Measurements from ENCODE around the gene MORN1.

MORN1 gene

GRCh38 chr1:2414297-2414958 is 23.1 kb upstream of the MORN1 start:
- Histone ChIP-seq H3K9me3 (replicated peaks; ENCODE audit: insufficient read depth, low read length) (no peaks in the 10 kb centered on the region), H3K27me3 (replicated peaks; ENCODE audit: insufficient read depth, low read length) (peaks cover 27% of the 10 kb centered on the region), H3K4me3 (ENCODE audit: low read length) (peak overlapping the region; percentile 88), H3K4me2 (ENCODE audit: low read depth, low read length) (peak overlapping the region; percentile 92), H3K27ac (ENCODE audit: low read length) (peak overlapping the region; percentile 52; the same call in 1 of the 2 replicates), H3K79me2 (ENCODE audit: low read length) (peaks cover 7% of the 10 kb centered on the region), H3K4me1 (ENCODE audit: low read length) (peaks cover 25% of the 10 kb centered on the region), H3K9me2 (replicated peaks; ENCODE audit: insufficient read depth, low read length) (no peaks in the 10 kb centered on the region), H4K20me1 (ENCODE audit: insufficient read depth, low read length) (no peaks in the 10 kb centered on the region), H3K36me3 (replicated peaks; ENCODE audit: insufficient read depth, low read length) (no peaks in the 10 kb centered on the region), H3K9ac (ENCODE audit: low read length) (peak overlapping the region; percentile 11; the same call in 1 of the 2 replicates), H3F3A (ENCODE audit: insufficient read depth, low read length) (peaks cover 11% of the 10 kb centered on the region), H2AFZ (ENCODE audit: low read length) (peak overlapping the region; percentile 70)
- peak; percentile 65 for DNase-seq
- TF ChIP-seq, protein P1, sequence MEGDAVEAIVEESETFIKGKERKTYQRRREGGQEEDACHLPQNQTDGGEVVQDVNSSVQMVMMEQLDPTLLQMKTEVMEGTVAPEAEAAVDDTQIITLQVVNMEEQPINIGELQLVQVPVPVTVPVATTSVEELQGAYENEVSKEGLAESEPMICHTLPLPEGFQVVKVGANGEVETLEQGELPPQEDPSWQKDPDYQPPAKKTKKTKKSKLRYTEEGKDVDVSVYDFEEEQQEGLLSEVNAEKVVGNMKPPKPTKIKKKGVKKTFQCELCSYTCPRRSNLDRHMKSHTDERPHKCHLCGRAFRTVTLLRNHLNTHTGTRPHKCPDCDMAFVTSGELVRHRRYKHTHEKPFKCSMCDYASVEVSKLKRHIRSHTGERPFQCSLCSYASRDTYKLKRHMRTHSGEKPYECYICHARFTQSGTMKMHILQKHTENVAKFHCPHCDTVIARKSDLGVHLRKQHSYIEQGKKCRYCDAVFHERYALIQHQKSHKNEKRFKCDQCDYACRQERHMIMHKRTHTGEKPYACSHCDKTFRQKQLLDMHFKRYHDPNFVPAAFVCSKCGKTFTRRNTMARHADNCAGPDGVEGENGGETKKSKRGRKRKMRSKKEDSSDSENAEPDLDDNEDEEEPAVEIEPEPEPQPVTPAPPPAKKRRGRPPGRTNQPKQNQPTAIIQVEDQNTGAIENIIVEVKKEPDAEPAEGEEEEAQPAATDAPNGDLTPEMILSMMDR (IDR thresholded peaks at IDR 0.05; ENCODE audit: low read length), result peak; percentile 94
- TF ChIP-seq EZH2phosphoT487 (IDR thresholded peaks at IDR 0.05; ENCODE audit: low read length), result no peak
- no peak for TF ChIP-seq EZH2 (optimal IDR thresholded peaks at IDR 0.05; ENCODE audit: low read depth, low read length)

GRCh38 chr1:2413495-2414296 is 22.3 kb upstream of the MORN1 start:
- Histone ChIP-seq H3K4me1 (ENCODE audit: low read length) (peaks cover 25% of the 10 kb centered on the region), H2AFZ (ENCODE audit: low read length) (peak overlapping the region; percentile 70), H3K27ac (ENCODE audit: low read length) (peak overlapping the region; percentile 52; the same call in 1 of the 2 replicates), H3K9ac (ENCODE audit: low read length) (peak overlapping the region; percentile 85), H3F3A (ENCODE audit: insufficient read depth, low read length) (peaks cover 11% of the 10 kb centered on the region), H3K4me3 (ENCODE audit: low read length) (peak overlapping the region; percentile 88), H4K20me1 (ENCODE audit: insufficient read depth, low read length) (no peaks in the 10 kb centered on the region), H3K9me3 (replicated peaks; ENCODE audit: insufficient read depth, low read length) (no peaks in the 10 kb centered on the region), H3K27me3 (replicated peaks; ENCODE audit: insufficient read depth, low read length) (peaks cover 20% of the 10 kb centered on the region), H3K79me2 (ENCODE audit: low read length) (peaks cover 7% of the 10 kb centered on the region), H3K9me2 (replicated peaks; ENCODE audit: insufficient read depth, low read length) (no peaks in the 10 kb centered on the region), H3K36me3 (replicated peaks; ENCODE audit: insufficient read depth, low read length) (no peaks in the 10 kb centered on the region), H3K4me2 (ENCODE audit: low read depth, low read length) (peak overlapping the region; percentile 92)
- TF ChIP-seq EZH2 (optimal IDR thresholded peaks at IDR 0.05; ENCODE audit: low read depth, low read length) (no peak), EZH2phosphoT487 (IDR thresholded peaks at IDR 0.05; ENCODE audit: low read length) (no peak)
- TF ChIP-seq, protein P1 (IDR thresholded peaks at IDR 0.05; ENCODE audit: low read length), result no peak
- DNase-seq, result peak; percentile 20

DNA sequence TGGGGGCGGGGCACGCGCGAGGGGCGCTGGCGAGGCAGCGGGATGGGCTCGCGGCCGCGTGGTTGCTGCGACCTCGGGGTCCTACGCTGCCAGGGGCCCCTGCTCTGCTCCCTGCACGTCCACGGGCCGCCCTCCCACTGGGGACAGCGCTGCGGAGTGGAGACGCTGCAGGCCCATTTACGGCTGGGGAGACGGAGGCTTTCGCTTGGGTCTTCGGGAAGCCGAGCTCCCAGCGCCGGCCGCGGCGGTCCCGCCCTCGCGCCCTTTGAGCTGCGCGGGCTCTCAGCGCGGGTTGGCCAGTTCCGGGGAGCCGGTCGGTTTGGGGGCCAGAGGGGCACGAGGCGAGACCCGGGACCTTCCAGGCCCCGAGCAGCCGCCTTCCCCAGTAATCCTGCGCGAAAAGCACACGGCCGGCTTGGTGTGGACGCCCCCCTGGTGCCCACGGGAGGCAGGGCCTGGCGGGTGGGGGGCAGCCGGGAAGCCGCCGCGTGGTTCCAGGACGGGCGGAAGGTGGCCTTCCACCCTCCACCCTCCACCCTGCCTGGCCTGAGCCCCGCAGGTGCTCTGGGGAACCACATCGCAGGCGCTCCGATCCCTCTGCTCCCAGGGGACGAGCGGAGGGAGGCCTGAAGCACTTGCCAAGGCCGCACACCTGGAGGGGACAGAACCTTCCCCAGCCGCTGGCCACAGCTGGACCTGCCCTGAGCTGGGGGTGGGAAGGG is 21.6 kb upstream of the MORN1 start:
- TF ChIP-seq EZH2phosphoT487 (IDR thresholded peaks at IDR 0.05; ENCODE audit: low read length) (no peak), EZH2 (optimal IDR thresholded peaks at IDR 0.05; ENCODE audit: low read depth, low read length) (no peak)
- TF ChIP-seq, protein P1 (IDR thresholded peaks at IDR 0.05; ENCODE audit: low read length), result no peak
- H3K4me3 ChIP-seq (ENCODE audit: low read length), result peak overlapping the region; percentile 88
- no peaks in the 10 kb centered on the region for H3K36me3 ChIP-seq (replicated peaks; ENCODE audit: insufficient read depth, low read length)
- H3K27ac ChIP-seq (ENCODE audit: low read length), result peak overlapping the region; percentile 52
- H3K9ac ChIP-seq (ENCODE audit: low read length), result peak overlapping the region; percentile 85
- H3K79me2 ChIP-seq (ENCODE audit: low read length), result peaks cover 7% of the 10 kb centered on the region
- H2AFZ ChIP-seq (ENCODE audit: low read length), result peak overlapping the region; percentile 84
- peak overlapping the region; percentile 92 for H3K4me2 ChIP-seq (ENCODE audit: low read depth, low read length)
- no peaks in the 10 kb centered on the region for H3K9me3 ChIP-seq (replicated peaks; ENCODE audit: insufficient read depth, low read length)
- peaks cover 12% of the 10 kb centered on the region for H3K27me3 ChIP-seq (replicated peaks; ENCODE audit: insufficient read depth, low read length)
- peaks cover 25% of the 10 kb centered on the region for H3K4me1 ChIP-seq (ENCODE audit: low read length)
- H4K20me1 ChIP-seq (ENCODE audit: insufficient read depth, low read length), result no peaks in the 10 kb centered on the region
- DNase-seq, result no peak
- H3F3A ChIP-seq (ENCODE audit: insufficient read depth, low read length), result peaks cover 11% of the 10 kb centered on the region
- H3K9me2 ChIP-seq (replicated peaks; ENCODE audit: insufficient read depth, low read length), result no peaks in the 10 kb centered on the region

All from MM.1S (cell line).